ENCODE measurements around the gene ARHGAP40.

ARHGAP40 gene

DNA sequence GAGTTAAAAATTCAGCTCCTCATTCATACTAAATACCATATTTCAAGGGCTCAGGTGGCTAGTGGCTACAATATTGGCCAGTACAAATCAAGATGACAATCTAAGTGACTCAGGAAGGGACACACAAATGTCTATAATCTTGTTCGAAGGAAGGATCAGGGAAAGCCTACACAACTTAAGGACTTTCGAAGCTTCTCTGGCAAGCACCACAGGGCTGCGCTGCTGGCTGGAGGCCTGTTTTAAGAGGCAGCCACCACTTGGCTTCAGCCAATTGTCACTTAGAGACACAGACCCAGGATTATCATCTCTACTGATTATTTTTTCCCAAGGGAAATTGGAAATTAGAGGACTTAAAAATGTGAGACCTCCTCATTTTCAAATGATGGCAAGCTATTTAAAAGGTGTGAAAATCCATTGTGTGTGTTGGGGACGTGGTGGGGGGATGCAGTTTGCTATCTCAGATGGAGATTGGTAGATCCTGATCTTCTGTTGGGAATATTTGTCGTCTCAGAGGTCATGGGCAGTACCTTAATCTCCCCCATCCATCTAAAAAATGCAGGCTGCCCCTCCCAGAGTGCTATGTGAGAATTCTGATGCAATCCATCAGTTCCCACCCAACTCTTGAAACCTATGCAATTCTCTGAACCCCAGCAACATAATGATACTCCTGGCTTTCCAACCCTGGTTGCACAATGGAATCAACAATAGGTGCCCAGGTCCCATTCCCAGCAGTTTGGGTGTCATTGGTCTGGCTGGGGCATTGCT lies 11.3 kb downstream of the ARHGAP40 start:
- TF ChIP-seq, protein P1, sequence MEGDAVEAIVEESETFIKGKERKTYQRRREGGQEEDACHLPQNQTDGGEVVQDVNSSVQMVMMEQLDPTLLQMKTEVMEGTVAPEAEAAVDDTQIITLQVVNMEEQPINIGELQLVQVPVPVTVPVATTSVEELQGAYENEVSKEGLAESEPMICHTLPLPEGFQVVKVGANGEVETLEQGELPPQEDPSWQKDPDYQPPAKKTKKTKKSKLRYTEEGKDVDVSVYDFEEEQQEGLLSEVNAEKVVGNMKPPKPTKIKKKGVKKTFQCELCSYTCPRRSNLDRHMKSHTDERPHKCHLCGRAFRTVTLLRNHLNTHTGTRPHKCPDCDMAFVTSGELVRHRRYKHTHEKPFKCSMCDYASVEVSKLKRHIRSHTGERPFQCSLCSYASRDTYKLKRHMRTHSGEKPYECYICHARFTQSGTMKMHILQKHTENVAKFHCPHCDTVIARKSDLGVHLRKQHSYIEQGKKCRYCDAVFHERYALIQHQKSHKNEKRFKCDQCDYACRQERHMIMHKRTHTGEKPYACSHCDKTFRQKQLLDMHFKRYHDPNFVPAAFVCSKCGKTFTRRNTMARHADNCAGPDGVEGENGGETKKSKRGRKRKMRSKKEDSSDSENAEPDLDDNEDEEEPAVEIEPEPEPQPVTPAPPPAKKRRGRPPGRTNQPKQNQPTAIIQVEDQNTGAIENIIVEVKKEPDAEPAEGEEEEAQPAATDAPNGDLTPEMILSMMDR (conservative IDR thresholded peaks at IDR 0.05) = no peak
- H3K27ac ChIP-seq = no peak overlapping the region

- H3K27ac ChIP-seq = no peak overlapping the region
- TF ChIP-seq, protein P1 (conservative IDR thresholded peaks at IDR 0.05) = no peak
These were observed 13.7 kb downstream of the ARHGAP40 start for GRCh38 chr20:38615283-38615682.

DNA sequence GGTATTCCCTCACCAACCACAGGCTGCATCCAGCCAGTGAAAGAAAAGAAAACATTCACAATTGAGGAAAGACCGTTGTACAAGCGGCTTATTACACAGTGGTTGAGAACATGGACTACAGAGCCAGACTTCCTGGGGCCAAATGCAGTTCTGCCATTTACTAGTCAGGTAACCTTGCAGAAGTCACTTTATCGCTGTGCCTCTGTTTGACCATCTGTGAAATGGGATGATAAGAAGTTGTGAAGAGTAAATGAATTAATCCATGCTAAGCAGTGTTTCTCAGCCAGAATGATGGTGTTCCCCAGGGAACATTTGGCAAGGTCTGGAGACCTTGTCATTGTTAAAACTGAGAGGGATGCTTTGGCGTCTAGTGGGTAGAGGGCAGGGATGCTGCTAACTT lies 14.8 kb downstream of the ARHGAP40 start:
- H3K27ac ChIP-seq = no peak overlapping the region
- TF ChIP-seq, protein P1 (conservative IDR thresholded peaks at IDR 0.05) = no peak

DNA sequence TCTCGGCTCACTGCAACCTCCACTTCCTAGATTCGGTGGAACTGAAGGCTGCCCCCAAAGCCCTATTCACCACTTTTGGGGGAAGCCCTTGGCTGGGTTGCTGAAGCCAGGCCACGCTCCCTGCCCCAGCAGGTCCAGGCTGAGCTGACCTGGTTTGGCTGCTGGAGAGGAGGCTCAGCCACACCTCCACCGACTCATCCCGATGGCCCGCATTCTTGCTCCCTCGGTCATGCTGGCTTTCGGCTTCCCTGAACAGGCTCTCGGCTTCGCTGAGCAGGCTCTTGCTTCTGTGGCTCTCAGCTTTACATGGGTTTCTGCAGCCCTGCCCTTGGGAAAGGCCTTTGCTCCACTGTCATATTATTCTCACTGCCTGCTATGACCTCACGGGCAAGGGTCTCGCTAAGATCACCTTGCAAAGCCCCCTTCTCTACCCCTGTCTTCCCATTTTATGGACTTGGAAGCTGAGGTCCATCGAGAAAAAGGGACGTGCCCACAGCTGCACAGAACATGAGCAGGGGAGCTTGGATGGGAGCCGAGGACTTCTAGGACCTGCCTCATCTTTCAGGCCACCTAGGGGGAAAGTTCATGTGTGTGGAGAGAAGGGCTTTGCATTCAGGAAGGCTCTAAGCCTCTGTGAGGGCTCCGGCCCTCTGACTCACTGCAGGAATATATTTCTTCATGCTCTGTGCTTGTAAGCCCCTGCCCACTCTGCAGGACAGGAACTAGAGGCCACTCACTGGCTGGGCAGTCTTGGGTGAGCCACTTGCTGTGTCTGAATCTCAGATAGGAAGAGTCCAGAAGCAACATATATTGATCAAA lies 15.6 kb downstream of the ARHGAP40 start:
- H3K27ac ChIP-seq = no peak overlapping the region
- TF ChIP-seq, protein P1 (conservative IDR thresholded peaks at IDR 0.05) = no peak

- H3K27ac ChIP-seq = no peak overlapping the region
- TF ChIP-seq, protein P1 (conservative IDR thresholded peaks at IDR 0.05) = no peak
These were observed 16.2 kb downstream of the ARHGAP40 start for GRCh38 chr20:38617830-38618196.

GRCh38 chr20:38620441-38620840 lies 18.8 kb downstream of the ARHGAP40 start:
- no peak overlapping the region for H3K27ac ChIP-seq
- TF ChIP-seq, protein P1 (conservative IDR thresholded peaks at IDR 0.05) = no peak

DNA sequence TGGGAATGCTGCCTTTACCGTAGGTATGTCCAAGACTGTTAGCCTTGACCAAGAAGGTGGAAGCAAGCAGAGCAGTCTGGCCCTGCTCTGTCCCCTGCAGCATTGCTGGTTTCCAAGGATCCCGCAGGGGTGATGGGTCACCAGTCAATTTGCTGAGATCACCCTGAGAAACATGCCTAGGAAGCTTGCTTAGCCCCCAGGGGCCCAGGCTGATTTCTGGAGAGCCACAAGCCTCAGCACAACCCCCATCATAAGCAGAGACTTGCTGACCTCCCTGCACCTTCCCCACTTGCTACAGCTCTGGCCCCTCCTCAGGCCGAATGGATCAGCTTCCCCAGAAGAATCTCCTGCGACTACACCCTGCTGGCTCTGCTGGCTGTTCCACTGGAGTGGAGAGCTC lies 21.5 kb downstream of the ARHGAP40 start:
- H3K27ac ChIP-seq = no peak overlapping the region
- TF ChIP-seq, protein P1 (conservative IDR thresholded peaks at IDR 0.05) = no peak
